Upper lobe of right lung (tissue), 1 donor: ENCODE results near the gene SELENOF. TPM values are rescaled to one million over a fixed set of nuclear protein-coding genes. Genes with fewer than 3 reads are reported as not detected.

ENCODE experiments used
- ATAC-seq: fragments of 200-7000 bp; cut with Tn5 transposase; one replicate; pipeline ENCODE4 v1.9.1; 2020; ENCODE audit warnings: mild to moderate bottlenecking, moderate library complexity
- DNase-seq: peaks from one replicate; pipeline ENCODE4 v3.0.0-alpha.2; 2020
- H3K27ac ChIP-seq: fragments of 200-600 bp; one replicate; pipeline ENCODE4 v1.8.0; 2022
- H3K27me3 ChIP-seq: fragments of 200-600 bp; one replicate; pipeline ENCODE4 v1.8.0; 2022; ENCODE audit warnings: mild to moderate bottlenecking
- H3K36me3 ChIP-seq: fragments of 200-600 bp; one replicate; pipeline ENCODE4 v1.8.0; 2022
- H3K4me1 ChIP-seq: fragments of 200-600 bp; one replicate; pipeline ENCODE4 v1.8.0; 2022
- H3K4me3 ChIP-seq: fragments of 200-600 bp; one replicate; pipeline ENCODE4 v1.8.0; 2022; ENCODE audit warnings: mild to moderate bottlenecking
- H3K9me3 ChIP-seq: fragments of 200-600 bp; one replicate; pipeline ENCODE4 v1.8.0; 2022
- CTCF ChIP-seq: fragments of 200-600 bp; IDR thresholded peaks from one replicate; pipeline ENCODE4 v1.8.0; 2022; ENCODE audit warnings: antibody characterized with exemption
- intact Hi-C: fragments of 100-400 bp; cut with DNase I; formaldehyde crosslinking; loops from one replicate; pipeline ENCODE4 v1.11.0; 2022
- total RNA-seq: library from RNA; stranded (reverse); fragmentation: NEBNext Ultra II Directional; extraction: Animal tissue kit (Norgen Biotek cat#: 25700); gene quantifications from one replicate; pipeline ENCODE4 v1.2.1, GENCODE V29; 2021
- donor health status: DM: no; HTN: yes; CAD: no; lungs with severe emphysema.

Gene SELENOF
- total RNA-seq, 1 donor from 2014 or later, result 197 TPM

- DNase-seq (no peak), ATAC-seq (no peak)
- no peaks in the 10 kb centered on the region for H3K4me1 ChIP-seq
- H3K4me3 ChIP-seq, result no peak overlapping the region
- H3K9me3 ChIP-seq, result no peaks in the 10 kb centered on the region
- H3K27ac ChIP-seq, result no peak overlapping the region
- TF ChIP-seq CTCF, result no peak
- no peaks in the 10 kb centered on the region for H3K27me3 ChIP-seq
- no peaks in the 10 kb centered on the region for H3K36me3 ChIP-seq
- intact Hi-C loops, result no loop called here
Measured at GRCh38 chr1:86849756-86850155, 64.2 kb downstream of the SELENOF start.

GRCh38 chr1:86848654-86849053 lies 65.3 kb downstream of the SELENOF start:
- Histone ChIP-seq H3K4me1 (no peaks in the 10 kb centered on the region), H3K4me3 (no peak overlapping the region), H3K36me3 (no peaks in the 10 kb centered on the region), H3K9me3 (no peaks in the 10 kb centered on the region), H3K27me3 (no peaks in the 10 kb centered on the region), H3K27ac (no peak overlapping the region)
- no peak for TF ChIP-seq CTCF
- intact Hi-C loops, result no loop called here
- ATAC-seq, result no peak
- no peak for DNase-seq

GRCh38 chr1:86846164-86846647 lies 67.7 kb downstream of the SELENOF start:
- intact Hi-C loops, result no loop called here
- Histone ChIP-seq H3K27me3 (no peaks in the 10 kb centered on the region), H3K27ac (no peak overlapping the region), H3K36me3 (no peaks in the 10 kb centered on the region), H3K4me3 (no peak overlapping the region), H3K9me3 (no peaks in the 10 kb centered on the region), H3K4me1 (no peaks in the 10 kb centered on the region)
- no peak for DNase-seq
- ATAC-seq, result peak; percentile 28
- no peak for TF ChIP-seq CTCF

- TF ChIP-seq CTCF, result no peak
- H3K27me3 ChIP-seq, result no peaks in the 10 kb centered on the region
- ATAC-seq, result no peak
- H3K4me1 ChIP-seq, result no peaks in the 10 kb centered on the region
- no peaks in the 10 kb centered on the region for H3K36me3 ChIP-seq
- intact Hi-C loops, result no loop called here
- H3K4me3 ChIP-seq, result no peak overlapping the region
- H3K9me3 ChIP-seq, result no peaks in the 10 kb centered on the region
- no peak overlapping the region for H3K27ac ChIP-seq
- DNase-seq, result no peak
Measured at GRCh38 chr1:86845514-86845913, 68.4 kb downstream of the SELENOF start.

GRCh38 chr1:86841116-86841515 lies 72.8 kb downstream of the SELENOF start:
- Histone ChIP-seq H3K36me3 (no peaks in the 10 kb centered on the region), H3K4me3 (no peak overlapping the region), H3K4me1 (no peaks in the 10 kb centered on the region), H3K9me3 (no peaks in the 10 kb centered on the region), H3K27ac (no peak overlapping the region), H3K27me3 (no peaks in the 10 kb centered on the region)
- no peak for DNase-seq
- ATAC-seq, result no peak
- intact Hi-C loops, result no loop called here
- TF ChIP-seq CTCF, result no peak
